Thyroid gland (tissue), 4 donors: Measurements from ENCODE around the gene NFASC. TPM values are rescaled to one million over a fixed set of nuclear protein-coding genes. Genes with fewer than 3 reads are reported as not detected.

Experiments used
- DNase-seq, 2 donors: peaks; one replicate each; pipeline ENCODE4 v3.0.0-alpha.2; 2019
- H3K27ac ChIP-seq, 3 donors: fragments of 200-600 bp; sonication (generic); 1 replicate in 2 of 3; 2 replicates in 1 of 3; pipeline ENCODE4 v1.5.1; 2016 to 2019; ENCODE audit warnings: mild to moderate bottlenecking in 1 of 3, moderate library complexity in 1 of 3
- H3K27me3 ChIP-seq: fragments of 200-600 bp; sonication (generic); one replicate; pipeline ENCODE4 v1.5.1; 2019
- H3K36me3 ChIP-seq, 2 donors: fragments of 200-600 bp; sonication (generic); one replicate each; pipeline ENCODE4 v1.5.1; 2016 to 2019
- H3K4me1 ChIP-seq, 2 donors: fragments of 200-600 bp; sonication (generic); one replicate each; pipeline ENCODE4 v1.5.1; 2017 to 2019
- H3K4me3 ChIP-seq, 3 donors: fragments of 200-600 bp; sonication (generic); replicated peaks in 1 of 3; 1 replicate in 2 of 3; 2 replicates in 1 of 3; pipeline ENCODE4 v1.5.1; 2016; ENCODE audit warnings: mild to moderate bottlenecking in 1 of 3
- H3K9me3 ChIP-seq: fragments of 200-600 bp; sonication (generic); one replicate; pipeline ENCODE4 v1.5.1; 2017
- CTCF ChIP-seq, 6 experiments: fragments of 200-600 bp in 3 of 6; fragments of 450-650 bp in 3 of 6; sonication (generic) in 3 of 6; IDR thresholded peaks; one replicate each; pipeline ENCODE4 v1.5.1; 2016 to 2019; ENCODE audit warnings: antibody characterized with exemption in 6 of 6, mild to moderate bottlenecking in 2 of 6, inconsistent platforms in 1 of 6, moderate library complexity in 1 of 6
- POLR2A ChIP-seq, 2 donors: fragments of 450-650 bp; IDR thresholded peaks; one replicate each; pipeline ENCODE4 v1.6.1; 2017; ENCODE audit warnings: antibody characterized with exemption in 2 of 2, mild to moderate bottlenecking in 2 of 2, moderate library complexity in 1 of 2
- WGBS, 2 donors: methylation state at CpG; one replicate each; pipeline ENCODE4 v1.1.5; 2017; 5-methylcytosine and 5-hydroxymethylcytosine counted together
- intact Hi-C: fragments of 100-400 bp; cut with DNase I; formaldehyde crosslinking; loops from one replicate; pipeline ENCODE4 v1.15.1; 2023
- total RNA-seq, 4 donors: library from RNA; depleted of rRNA; stranded (reverse); fragments of >200 nt; gene quantifications; one replicate each; pipeline ENCODE4 v1.2.3, GENCODE V29; 2016

The NFASC gene
- total RNA-seq, 4 donors from 2014 or later = 3.6 to 9.4 (median 3.9) TPM

GRCh38 chr1:205043866-205044265, 173.2 kb downstream of the NFASC start:
- Histone ChIP-seq H3K4me3 (no peak overlapping the region), H3K27me3 (no peaks in the 10 kb centered on the region), H3K36me3 (no peaks in the 10 kb centered on the region), H3K9me3 (no peaks in the 10 kb centered on the region), H3K27ac (no peak overlapping the region), H3K4me1 (no peaks in the 10 kb centered on the region)
- no peak for TF ChIP-seq CTCF (IDR thresholded peaks at IDR 0.05)
- no peak for TF ChIP-seq POLR2A (IDR thresholded peaks at IDR 0.05)
- intact Hi-C loops = no loop called here
- WGBS, 2 donors = 27 to 43% methylated on average over 4 of the region's 4 CpGs
- DNase-seq = no peak

GRCh38 chr1:205044741-205045140, 174.1 kb downstream of the NFASC start:
- H3K36me3 ChIP-seq = no peaks in the 10 kb centered on the region
- no peak overlapping the region for H3K4me3 ChIP-seq
- WGBS, 2 donors = 31 to 42% methylated on average over 3 to 5 of the region's 5 CpGs
- TF ChIP-seq CTCF (IDR thresholded peaks at IDR 0.05) (no peak), POLR2A (IDR thresholded peaks at IDR 0.05) (no peak)
- DNase-seq = no peak
- H3K27me3 ChIP-seq = no peaks in the 10 kb centered on the region
- intact Hi-C loops = no loop called here
- no peak overlapping the region for H3K27ac ChIP-seq
- no peaks in the 10 kb centered on the region for H3K4me1 ChIP-seq
- H3K9me3 ChIP-seq = no peaks in the 10 kb centered on the region

- Histone ChIP-seq H3K27me3 (no peaks in the 10 kb centered on the region), H3K36me3 (no peaks in the 10 kb centered on the region), H3K4me1 (no peaks in the 10 kb centered on the region), H3K27ac (no peak overlapping the region), H3K4me3 (no peak overlapping the region), H3K9me3 (no peaks in the 10 kb centered on the region)
- 31 to 40% methylated on average over 11 of the region's 11 CpGs for WGBS, 2 donors
- TF ChIP-seq CTCF (IDR thresholded peaks at IDR 0.05) (no peak), POLR2A (IDR thresholded peaks at IDR 0.05) (no peak)
- intact Hi-C loops = no loop called here
- DNase-seq = no peak
Measured at GRCh38 chr1:205045146-205045545, 174.5 kb downstream of the NFASC start.

GRCh38 chr1:205046870-205047269, 176.2 kb downstream of the NFASC start:
- 41 to 58% methylated on average over 4 of the region's 4 CpGs for WGBS, 2 donors
- no peak for DNase-seq
- no peak overlapping the region for H3K4me3 ChIP-seq
- no peak for TF ChIP-seq POLR2A (IDR thresholded peaks at IDR 0.05)
- TF ChIP-seq CTCF (IDR thresholded peaks at IDR 0.05) = no peak
- H3K27ac ChIP-seq = no peak overlapping the region
- no peaks in the 10 kb centered on the region for H3K27me3 ChIP-seq
- intact Hi-C loops = no loop called here
- H3K36me3 ChIP-seq = no peaks in the 10 kb centered on the region
- no peaks in the 10 kb centered on the region for H3K9me3 ChIP-seq
- H3K4me1 ChIP-seq = no peaks in the 10 kb centered on the region

GRCh38 chr1:205047764-205048231, 177.1 kb downstream of the NFASC start:
- TF ChIP-seq POLR2A (IDR thresholded peaks at IDR 0.05) = no peak
- TF ChIP-seq CTCF (IDR thresholded peaks at IDR 0.05) = no peak
- H3K9me3 ChIP-seq = no peaks in the 10 kb centered on the region
- 71 to 78% methylated on average over 4 to 5 of the region's 5 CpGs for WGBS, 2 donors
- H3K27me3 ChIP-seq = no peaks in the 10 kb centered on the region
- H3K4me3 ChIP-seq = no peak overlapping the region
- no peaks in the 10 kb centered on the region for H3K36me3 ChIP-seq
- no peak for DNase-seq
- intact Hi-C loops = no loop called here
- no peak overlapping the region for H3K27ac ChIP-seq
- no peaks in the 10 kb centered on the region for H3K4me1 ChIP-seq
